Tibial artery (tissue), 4 donors: Measurements from ENCODE around the gene FXYD5.

ENCODE experiments used
- DNase-seq, 2 donors: peaks; one replicate each; pipeline ENCODE4 v3.0.0-alpha.2; 2019
- H3K27ac ChIP-seq, 2 donors: fragments of 200-600 bp; sonication (generic) in 1 of 2; 1 replicate in 1 of 2; 2 replicates in 1 of 2; pipeline ENCODE4 v1.5.1; 2018 to 2019; ENCODE audit warnings: mild to moderate bottlenecking in 1 of 2
- H3K27me3 ChIP-seq, 2 donors: fragments of 200-600 bp; sonication (generic) in 1 of 2; one replicate each; pipeline versions ENCODE4 v1.5.1 to v1.6.0; 2016 to 2019
- H3K36me3 ChIP-seq, 3 donors: fragments of 200-600 bp; sonication (generic) in 2 of 3; one replicate each; pipeline ENCODE4 v1.5.1; 2016 to 2019; ENCODE audit warnings: mild to moderate bottlenecking in 2 of 3
- H3K4me1 ChIP-seq, 4 donors: fragments of 200-600 bp; sonication (generic) in 2 of 4; 1 replicate in 3 of 4; 2 replicates in 1 of 4; pipeline ENCODE4 v1.5.1; 2016 to 2019
- H3K4me3 ChIP-seq, 2 donors: fragments of 200-600 bp; sonication (generic) in 1 of 2; 1 replicate in 1 of 2; 2 replicates in 1 of 2; pipeline ENCODE4 v1.5.1; 2018 to 2019; ENCODE audit warnings: mild to moderate bottlenecking in 2 of 2
- H3K9me3 ChIP-seq, 3 donors: fragments of 200-600 bp; sonication (generic) in 1 of 3; one replicate each; pipeline ENCODE4 v1.5.1; 2016 to 2019
- CTCF ChIP-seq, 2 experiments: fragments of 200-600 bp in 1 of 2; fragments of 450-650 bp in 1 of 2; IDR thresholded peaks; one replicate each; pipeline ENCODE4 v1.5.1; 2017 to 2019; ENCODE audit warnings: antibody characterized with exemption in 2 of 2, mild to moderate bottlenecking in 1 of 2, moderate library complexity in 1 of 2
- intact Hi-C: fragments of 100-400 bp; cut with DNase I; formaldehyde crosslinking; loops from one replicate; pipeline ENCODE4 v1.15.0; 2023; ENCODE audit warnings: low total_unique reads

Gene FXYD5

DNA sequence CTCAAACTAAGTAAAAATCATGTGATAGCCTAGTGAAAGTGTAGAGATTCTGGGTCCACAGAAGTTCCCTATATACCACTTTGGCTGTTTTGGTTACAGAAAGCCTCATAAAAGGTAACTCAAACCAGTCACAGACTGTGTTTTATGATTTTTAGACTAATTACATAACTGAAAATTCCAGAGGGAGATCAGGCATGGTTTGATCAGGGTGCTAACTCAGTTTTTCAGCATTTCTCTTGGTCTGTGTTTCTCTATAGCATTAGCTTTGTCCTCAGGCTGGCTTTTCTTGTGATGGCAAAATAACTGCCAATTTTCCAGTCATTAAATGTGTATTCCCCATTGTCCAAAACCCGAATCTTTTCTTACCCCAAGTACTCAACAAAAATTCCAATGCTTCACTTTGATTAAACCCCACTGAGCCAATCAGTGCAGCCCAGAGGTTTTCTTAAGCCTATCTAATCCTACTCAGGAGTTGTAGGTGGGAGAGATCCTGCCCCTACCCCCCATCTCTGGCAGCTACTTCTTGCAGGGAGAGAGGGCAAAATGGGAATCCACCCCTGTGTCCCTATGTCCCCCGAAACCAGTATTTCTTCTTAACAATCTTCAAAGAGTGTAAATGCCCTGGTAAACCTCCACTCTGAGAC lies 47.5 kb upstream of the FXYD5 start:
- no peaks in the 10 kb centered on the region for H3K4me1 ChIP-seq
- H3K4me3 ChIP-seq = no peak overlapping the region
- no peak for TF ChIP-seq CTCF (IDR thresholded peaks at IDR 0.05)
- H3K27me3 ChIP-seq = peaks cover 0 to 10% of the 10 kb centered on the region in 2 donors
- no peaks in the 10 kb centered on the region for H3K36me3 ChIP-seq
- H3K9me3 ChIP-seq = no peaks in the 10 kb centered on the region
- no peak overlapping the region for H3K27ac ChIP-seq
- intact Hi-C loops = no loop called here
- DNase-seq = no peak

DNA sequence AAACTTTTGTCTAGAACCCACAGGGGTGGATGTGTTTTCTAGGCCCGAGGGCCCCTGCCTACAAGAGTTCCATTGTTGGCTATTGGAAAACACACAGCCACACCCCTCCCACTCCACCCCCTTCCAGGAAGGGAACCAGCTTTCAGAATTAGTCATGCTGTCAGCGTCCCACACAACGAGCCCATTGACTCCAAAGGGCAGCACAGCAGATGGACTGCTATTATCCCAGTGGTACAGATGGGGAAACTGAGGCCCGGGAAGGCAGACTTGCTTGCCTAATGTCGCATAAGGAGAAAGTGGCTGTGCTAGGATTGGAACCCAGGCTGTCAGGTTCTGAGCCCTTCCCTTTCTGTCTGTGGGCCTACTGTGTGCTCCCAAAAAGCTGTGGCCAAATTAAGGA lies 47.0 kb upstream of the FXYD5 start:
- no peaks in the 10 kb centered on the region for H3K36me3 ChIP-seq
- no peak overlapping the region for H3K4me3 ChIP-seq
- no peaks in the 10 kb centered on the region for H3K4me1 ChIP-seq
- H3K27ac ChIP-seq = no peak overlapping the region
- H3K9me3 ChIP-seq = no peaks in the 10 kb centered on the region
- DNase-seq = no peak
- TF ChIP-seq CTCF (IDR thresholded peaks at IDR 0.05) = no peak
- peaks cover 0 to 10% of the 10 kb centered on the region in 2 donors for H3K27me3 ChIP-seq
- intact Hi-C loops = no loop called here

DNA sequence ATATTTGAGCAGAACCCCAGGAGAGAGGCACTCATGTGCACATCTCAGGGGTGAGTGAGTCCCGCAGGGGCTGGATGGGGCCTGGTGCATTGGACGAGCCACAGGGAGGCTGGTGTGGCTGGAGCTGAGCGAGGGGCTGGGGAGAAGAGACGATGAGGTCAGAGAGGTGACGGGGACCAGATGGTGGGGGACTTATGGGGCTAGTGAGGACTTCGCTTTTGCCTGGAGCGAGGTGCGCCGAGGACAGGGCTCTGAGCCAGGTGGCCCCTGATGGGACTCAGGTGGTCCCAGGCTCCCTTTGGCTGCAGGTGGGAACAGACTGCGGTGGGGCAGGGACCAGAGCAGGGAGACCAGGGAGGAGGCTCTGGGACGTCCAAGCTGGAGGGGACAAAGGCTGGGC lies 45.8 kb upstream of the FXYD5 start:
- no peaks in the 10 kb centered on the region for H3K9me3 ChIP-seq
- intact Hi-C loops = no loop called here
- peaks cover 0 to 10% of the 10 kb centered on the region in 2 donors for H3K27me3 ChIP-seq
- no peaks in the 10 kb centered on the region for H3K36me3 ChIP-seq
- TF ChIP-seq CTCF (IDR thresholded peaks at IDR 0.05) = no peak
- H3K27ac ChIP-seq = no peak overlapping the region
- no peak for DNase-seq
- no peaks in the 10 kb centered on the region for H3K4me1 ChIP-seq
- no peak overlapping the region for H3K4me3 ChIP-seq

GRCh38 chr19:35109395-35110112 lies 45.0 kb upstream of the FXYD5 start:
- Histone ChIP-seq H3K4me1 (peaks cover 0 to 5% (median 3%) of the 10 kb centered on the region in 4 donors), H3K27me3 (peaks cover 0 to 10% of the 10 kb centered on the region in 2 donors), H3K4me3 (no peak overlapping the region), H3K36me3 (no peaks in the 10 kb centered on the region), H3K27ac (no peak overlapping the region), H3K9me3 (no peaks in the 10 kb centered on the region)
- no peak for TF ChIP-seq CTCF (IDR thresholded peaks at IDR 0.05)
- no peak for DNase-seq
- intact Hi-C loops = no loop called here

DNA sequence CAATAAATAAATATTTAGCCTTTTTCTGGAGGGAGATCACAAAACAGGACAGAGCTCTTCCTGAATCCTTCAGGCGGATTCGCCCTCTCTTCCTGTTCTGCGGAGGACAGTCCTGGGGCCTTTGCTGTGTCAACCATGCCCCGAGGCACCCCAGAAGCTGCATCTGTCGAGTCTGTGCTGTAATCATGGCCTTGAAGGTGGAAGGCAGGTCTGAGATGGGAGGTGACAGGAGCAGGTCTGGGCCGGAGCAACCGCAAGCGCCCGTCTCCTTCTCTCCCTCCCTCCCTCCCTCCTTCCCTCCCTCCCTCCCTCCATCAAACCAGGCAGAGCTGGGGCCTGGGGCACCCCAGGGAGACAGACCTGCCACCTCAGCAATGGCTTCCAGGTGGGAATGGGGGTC lies 43.6 kb upstream of the FXYD5 start:
- Histone ChIP-seq H3K27me3 (peaks cover 0 to 10% of the 10 kb centered on the region in 2 donors), H3K9me3 (no peaks in the 10 kb centered on the region), H3K27ac (no peak overlapping the region), H3K36me3 (no peaks in the 10 kb centered on the region), H3K4me1 (peaks cover 0 to 15% (median 10%) of the 10 kb centered on the region in 4 donors), H3K4me3 (no peak overlapping the region)
- no peak for TF ChIP-seq CTCF (IDR thresholded peaks at IDR 0.05)
- intact Hi-C loops = no loop called here
- DNase-seq = no peak
